ENCODE results near the gene SEMA5A. TPM values are rescaled to one million over a fixed set of nuclear protein-coding genes. Genes with fewer than 3 reads are reported as not detected.

SEMA5A gene
- total RNA-seq, 1 experiment from 2014 or later: 34.3 TPM

DNA sequence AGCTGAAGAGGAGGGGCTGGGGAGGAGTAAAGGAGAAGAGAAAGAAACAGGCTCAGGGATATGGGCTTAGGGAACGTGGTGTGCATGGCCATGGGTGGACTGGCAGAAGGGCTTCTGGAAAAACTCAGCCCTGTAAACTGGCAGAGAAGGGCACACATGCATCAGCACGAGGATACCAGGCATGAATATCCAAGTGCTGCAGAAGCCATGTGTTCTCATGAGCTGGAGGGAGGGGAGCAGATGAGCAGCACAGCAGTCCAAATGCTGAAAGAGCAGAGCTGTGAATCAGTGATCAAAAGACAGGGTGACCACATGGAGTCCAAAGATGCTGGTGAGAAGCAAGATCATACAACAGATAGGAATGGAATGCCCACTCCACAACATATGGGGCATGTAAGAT, 72.3 kb downstream of the SEMA5A start:
- no peak overlapping the region for H3K4me3 ChIP-seq (ENCODE audit: low read depth, low read length)
- intact Hi-C loops (cut with micrococcal nuclease; ENCODE audit: unreplicated experiment): no loop called here
- H3K9me3 Mint-ChIP-seq (ENCODE audit: unreplicated experiment): peaks cover 25% of the 10 kb centered on the region
- H3K27ac Mint-ChIP-seq (ENCODE audit: unreplicated experiment): no peak overlapping the region
- ChIA-PET POLR2A (no interaction called here), CTCF (no interaction called here)
- H3K4me1 Mint-ChIP-seq (ENCODE audit: low read depth, unreplicated experiment): no peaks in the 10 kb centered on the region
- H3K4me1 ChIP-seq: no peaks in the 10 kb centered on the region
- no peaks in the 10 kb centered on the region; the same call in 1 of the 2 replicates for H3K27me3 ChIP-seq (replicated peaks; ENCODE audit: control insufficient read depth, insufficient read depth, low read length)
- peaks cover 5% of the 10 kb centered on the region for H3K36me3 Mint-ChIP-seq (ENCODE audit: insufficient read depth, unreplicated experiment)
- H3K36me3 ChIP-seq (ENCODE audit: control insufficient read depth, insufficient read depth, low read length): no peaks in the 10 kb centered on the region
- no peak overlapping the region for H3K4me3 Mint-ChIP-seq (ENCODE audit: unreplicated experiment)
- no peak for TF ChIP-seq CTCF (IDR thresholded peaks at IDR 0.05; ENCODE audit: insufficient read depth in 1 of 2, low read depth in 1 of 2, low read length in 1 of 2, severe bottlenecking in 1 of 2, unreplicated experiment in 1 of 2)
- no peaks in the 10 kb centered on the region for H3K27me3 Mint-ChIP-seq (ENCODE audit: insufficient read depth, unreplicated experiment)
- no TSS peak for BruUV-seq (replicated peaks)
- DNase-seq: no peak
- H3K9me3 ChIP-seq: peaks cover 16% of the 10 kb centered on the region

DNA sequence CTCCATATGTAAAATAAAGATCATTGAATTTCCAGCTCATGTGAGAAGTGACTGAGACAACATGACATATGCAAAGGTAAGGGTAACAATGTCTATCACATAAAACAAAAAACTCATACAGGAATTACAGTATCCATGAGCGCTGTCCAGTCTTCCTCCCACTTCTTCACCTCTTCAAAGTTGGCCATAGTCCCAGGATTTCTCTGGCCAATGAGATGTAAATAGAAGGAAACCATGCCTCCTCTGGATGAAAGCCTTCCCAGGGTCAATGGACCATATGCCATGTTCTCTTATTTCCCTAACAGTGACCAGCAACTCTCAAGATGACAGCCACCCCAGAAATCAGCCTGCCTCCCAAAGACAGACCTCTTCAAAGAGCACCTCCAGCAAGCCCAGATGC, 75.5 kb downstream of the SEMA5A start:
- H3K9me3 Mint-ChIP-seq (ENCODE audit: unreplicated experiment): no peaks in the 10 kb centered on the region
- H3K4me3 Mint-ChIP-seq (ENCODE audit: unreplicated experiment): no peak overlapping the region
- CTCF ChIA-PET: no interaction called here
- no peaks in the 10 kb centered on the region for H3K27me3 ChIP-seq (replicated peaks; ENCODE audit: control insufficient read depth, insufficient read depth, low read length)
- intact Hi-C loops (cut with micrococcal nuclease; ENCODE audit: unreplicated experiment): no loop called here
- no peaks in the 10 kb centered on the region for H3K9me3 ChIP-seq
- BruUV-seq (replicated peaks): no TSS peak
- peaks cover 5% of the 10 kb centered on the region for H3K36me3 Mint-ChIP-seq (ENCODE audit: insufficient read depth, unreplicated experiment)
- no peaks in the 10 kb centered on the region for H3K27me3 Mint-ChIP-seq (ENCODE audit: insufficient read depth, unreplicated experiment)
- no peak overlapping the region for H3K4me3 ChIP-seq (ENCODE audit: low read depth, low read length)
- POLR2A ChIA-PET: no interaction called here
- H3K4me1 ChIP-seq: no peaks in the 10 kb centered on the region
- no peak for DNase-seq
- TF ChIP-seq CTCF (IDR thresholded peaks at IDR 0.05; ENCODE audit: insufficient read depth in 1 of 2, low read depth in 1 of 2, low read length in 1 of 2, severe bottlenecking in 1 of 2, unreplicated experiment in 1 of 2): no peak
- no peaks in the 10 kb centered on the region for H3K4me1 Mint-ChIP-seq (ENCODE audit: low read depth, unreplicated experiment)
- H3K36me3 ChIP-seq (ENCODE audit: control insufficient read depth, insufficient read depth, low read length): no peaks in the 10 kb centered on the region
- no peak overlapping the region for H3K27ac Mint-ChIP-seq (ENCODE audit: unreplicated experiment)

DNA sequence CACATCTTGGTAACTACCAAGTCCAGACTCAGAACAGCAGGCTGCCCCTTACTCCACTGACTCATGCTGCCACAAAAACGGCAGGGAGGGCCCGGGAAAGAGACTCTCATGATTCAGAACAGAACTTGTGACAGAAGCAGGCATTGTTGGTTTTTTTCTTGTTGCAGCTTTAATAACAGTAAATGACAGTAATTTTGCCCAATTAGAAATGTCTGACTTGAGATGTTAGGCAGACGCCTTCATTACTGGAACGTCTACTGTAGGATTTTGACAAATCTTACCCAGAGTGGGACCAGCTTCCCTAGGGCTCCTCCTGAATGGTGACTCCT, 77.9 kb downstream of the SEMA5A start:
- no peaks in the 10 kb centered on the region for H3K36me3 ChIP-seq (ENCODE audit: control insufficient read depth, insufficient read depth, low read length)
- H3K4me3 ChIP-seq (ENCODE audit: low read depth, low read length): no peak overlapping the region
- no peaks in the 10 kb centered on the region for H3K9me3 ChIP-seq
- no peaks in the 10 kb centered on the region for H3K4me1 ChIP-seq
- H3K4me1 Mint-ChIP-seq (ENCODE audit: low read depth, unreplicated experiment): no peaks in the 10 kb centered on the region
- intact Hi-C loops (cut with micrococcal nuclease; ENCODE audit: unreplicated experiment): no loop called here
- ChIA-PET CTCF (no interaction called here), POLR2A (no interaction called here)
- no peak overlapping the region for H3K4me3 Mint-ChIP-seq (ENCODE audit: unreplicated experiment)
- H3K27ac Mint-ChIP-seq (ENCODE audit: unreplicated experiment): no peak overlapping the region
- peaks cover 5% of the 10 kb centered on the region for H3K36me3 Mint-ChIP-seq (ENCODE audit: insufficient read depth, unreplicated experiment)
- H3K27me3 ChIP-seq (replicated peaks; ENCODE audit: control insufficient read depth, insufficient read depth, low read length): no peaks in the 10 kb centered on the region
- DNase-seq: no peak
- H3K9me3 Mint-ChIP-seq (ENCODE audit: unreplicated experiment): no peaks in the 10 kb centered on the region
- no TSS peak for BruUV-seq (replicated peaks)
- TF ChIP-seq CTCF (IDR thresholded peaks at IDR 0.05; ENCODE audit: insufficient read depth in 1 of 2, low read depth in 1 of 2, low read length in 1 of 2, severe bottlenecking in 1 of 2, unreplicated experiment in 1 of 2): no peak
- no peaks in the 10 kb centered on the region for H3K27me3 Mint-ChIP-seq (ENCODE audit: insufficient read depth, unreplicated experiment)
